HepG2 (cell line): ENCODE data around the gene MGAT4D. TPM values are rescaled to one million over a fixed set of nuclear protein-coding genes. Genes with fewer than 3 reads are reported as not detected.

Source experiments
- ATAC-seq: fragments of 200-7000 bp; cut with Tn5 transposase; 3 replicates; pipeline ENCODE4 v1.9.1; 2020; ENCODE audit warnings: mild to moderate bottlenecking, moderate library complexity
- Bru-seq: library from RNA; stranded (reverse); fragments of 400-500 nt; gene quantifications from one replicate; lab custom pipeline; 2021; lab: Mats Ljungman, UMichigan
- BruChase-seq, 2 experiments: library from RNA; stranded (reverse); fragments of 400-500 nt; gene quantifications; one replicate each; lab custom pipeline; 2021; lab: Mats Ljungman, UMichigan
- BruUV-seq: library from RNA; stranded (reverse); fragments of 400-500 nt; replicated peaks from 2 replicates; lab custom pipeline; 2021; lab: Mats Ljungman, UMichigan
- CTCF ChIA-PET: fragments of 300-600 bp; formaldehyde crosslinking; extraction: SDS; loops from one replicate; lab custom pipeline; 2021; ENCODE audit warnings: low total read pairs, inconsistent platforms, low intra/inter-chr PET ratio; lab: Yijun Ruan, JAX
- POLR2A ChIA-PET: fragments of 350-600 bp; sonication (Branson Sonifier 250); formaldehyde crosslinking; loops from one replicate; lab custom pipeline; 2020; ENCODE audit warnings: antibody characterized with exemption, inconsistent platforms; lab: Yijun Ruan, JAX
- DNase-seq: peaks from one replicate; pipeline ENCODE4 v3.0.0-alpha.2; 2015; ENCODE audit warnings: low spot score
- FAIRE-seq: peaks from 3 replicates; lab custom pipeline; 2011; peaks lifted over from hg19 to GRCh38; lab: Jason Lieb, UNC
- H2AFZ ChIP-seq: one replicate; pipeline ENCODE4 v1.6.1; 2011; ENCODE audit warnings: low read length, inconsistent platforms
- H3K27ac ChIP-seq: fragments of 300-600 bp; 3 replicates; pipeline ENCODE4 v1.8.0; 2011; ENCODE audit warnings: mixed run types, mild to moderate bottlenecking, mixed read lengths, low read length, inconsistent platforms; ENCODE audit not compliant: insufficient read depth; ENCODE audit errors: extremely low read length
- H3K27me3 ChIP-seq, 2 experiments: fragments of 200-600 bp in 1 of 2; 2 replicates in 1 of 2; 3 replicates in 1 of 2; pipeline versions ENCODE4 v1.6.0 to v1.8.0; 2011; ENCODE audit warnings: low read length in 2 of 2, mild to moderate bottlenecking in 2 of 2, moderate library complexity in 2 of 2, inconsistent platforms in 1 of 2; ENCODE audit not compliant: insufficient read depth in 2 of 2, control insufficient read depth in 1 of 2
- H3K36me3 ChIP-seq, 2 experiments: fragments of 200-600 bp in 1 of 2; replicated peaks in 1 of 2; 2 replicates in 1 of 2; 3 replicates in 1 of 2; pipeline versions ENCODE4 v1.5.1 to v1.8.0; 2011; ENCODE audit warnings: low read length in 2 of 2, inconsistent platforms in 1 of 2; ENCODE audit not compliant: insufficient read depth in 2 of 2, control insufficient read depth in 1 of 2
- H3K4me1 ChIP-seq: 2 replicates; pipeline ENCODE4 v1.5.1; 2012; ENCODE audit warnings: low read length, inconsistent platforms; ENCODE audit not compliant: insufficient read depth
- H3K4me2 ChIP-seq: 2 replicates; pipeline ENCODE4 v1.6.0; 2011; ENCODE audit warnings: low read depth, low read length, inconsistent platforms
- H3K4me3 ChIP-seq, 3 experiments: fragments of 200-600 bp in 1 of 3; sonication (generic), shearing (Covaris generic) in 1 of 3; replicated peaks in 1 of 3; 2 replicates each; pipeline ENCODE4 v1.5.1; 2011 to 2016; ENCODE audit warnings: low read length in 3 of 3, inconsistent platforms in 2 of 3, low read depth in 2 of 3, mild to moderate bottlenecking in 2 of 3, control low read depth in 1 of 3, mixed read lengths in 1 of 3; ENCODE audit not compliant: insufficient read depth in 1 of 3
- H3K79me2 ChIP-seq: one replicate; pipeline ENCODE4 v1.6.1; 2011; ENCODE audit warnings: low read length, inconsistent platforms; ENCODE audit not compliant: insufficient read depth
- H3K9ac ChIP-seq: 2 replicates; pipeline ENCODE4 v1.6.0; 2011; ENCODE audit warnings: mild to moderate bottlenecking, low read depth, low read length, inconsistent platforms; ENCODE audit not compliant: insufficient read depth
- H3K9me3 ChIP-seq: 2 replicates; pipeline ENCODE4 v1.5.1; 2012; ENCODE audit warnings: mild to moderate bottlenecking, low read length
- H4K20me1 ChIP-seq: 2 replicates; pipeline ENCODE4 v1.6.0; 2011; ENCODE audit warnings: inconsistent platforms, mild to moderate bottlenecking, low read length, moderate library complexity; ENCODE audit not compliant: insufficient read depth
- EZH2 ChIP-seq: conservative IDR thresholded peaks from 2 replicates; pipeline ENCODE4 v1.6.1; 2012; ENCODE audit warnings: mild to moderate bottlenecking, low read depth, low read length, moderate library complexity
- PAXIP1 ChIP-seq: sonication (generic); formaldehyde crosslinking; conservative IDR thresholded peaks from 2 replicates; pipeline ENCODE4 v1.4.0; 2020; ENCODE audit warnings: mild to moderate bottlenecking, missing genetic modification reagents, moderate library complexity
- WGBS: methylation state at CpG from one replicate; pipeline ENCODE4 v1.1.6; 2017; ENCODE audit warnings: low lambda C conversion rate; 5-methylcytosine and 5-hydroxymethylcytosine counted together
- in situ Hi-C: cut with HindIII; loops from 2 replicates; pipeline ENCODE4 v1.10.0; 2017; ENCODE audit warnings: low pct_unique_long_range_greater_than_20kb; ENCODE audit not compliant: extremely low pct_ligation_motif_present
- intact Hi-C: fragments of 100-400 bp; cut with micrococcal nuclease; formaldehyde crosslinking; loops from one replicate; pipeline ENCODE4 v1.10.0; 2022; ENCODE audit not compliant: unreplicated experiment
- long read RNA-seq, 2 experiments: library from RNA in 1 of 2; library from polyadenylated mRNA in 1 of 2; stranded (forward) in 1 of 2; unstranded in 1 of 2; transcript quantifications; one replicate each; pipeline ENCODE4 v2.0.0, GENCODE V29; 2019 to 2022
- polyA minus RNA-seq, 3 experiments: library from RNA; depleted of rRNA, polyadenylated mRNA; stranded (reverse); fragments of >200 nt; gene quantifications; 2 replicates each; pipeline ENCODE4 v1.2.3, GENCODE V29; 2011; ENCODE audit warnings: low replicate concordance in 1 of 3
- polyA plus RNA-seq, 8 experiments: library from polyadenylated mRNA; depleted of rRNA in 3 of 8; stranded (reverse) in 7 of 8; unstranded in 1 of 8; fragments of >200 nt; fragmentation: Illumina TruSeq in 4 of 8; extraction: Trizol in 4 of 8; gene quantifications; 2 replicates each; pipeline versions ENCODE4 v1.2.1 to v1.2.3, GENCODE V29; 2011 to 2016; ENCODE audit warnings: low read depth in 4 of 8, missing spikeins in 1 of 8, mixed read lengths in 1 of 8; ENCODE audit not compliant: insufficient read depth in 1 of 8
- total RNA-seq, 5 experiments: library from RNA; depleted of rRNA; stranded (reverse); fragments of >200 nt; fragmentation: Illumina TruSeq; extraction: Trizol; gene quantifications; 2 replicates each; pipeline ENCODE4 v1.2.3, GENCODE V29; 2016; ENCODE audit warnings: low read depth in 1 of 5

Gene MGAT4D
- total RNA-seq (2016; rRNA removed; fragmentation: Illumina TruSeq; extraction: Trizol) (not detected in 2 replicates), polyA plus RNA-seq (2011; rRNA removed) (not detected in 2 replicates), polyA minus RNA-seq (2011; rRNA and poly(A)+ RNA removed; ENCODE audit: low replicate concordance) (not detected in 2 replicates), Bru-seq, nascent RNA (percentile 4 among the genes with signal in this experiment), BruChase-seq, experiment 1, labeled RNA remaining after a 6-hour chase (percentile 6 among the genes with signal in this experiment), BruChase-seq, experiment 2, labeled RNA remaining after a 2-hour chase (percentile 2 among the genes with signal in this experiment)
- not detected in 2 replicates for total RNA-seq (2016; cell fraction: cytosol; rRNA removed; fragmentation: Illumina TruSeq; extraction: Trizol; ENCODE audit: low read depth)
- total RNA-seq (2016; cell fraction: insoluble cytoplasmic fraction; rRNA removed; fragmentation: Illumina TruSeq; extraction: Trizol), result not detected in 2 replicates
- not detected in 2 replicates for total RNA-seq (2016; cell fraction: membrane; rRNA removed; fragmentation: Illumina TruSeq; extraction: Trizol)
- total RNA-seq (2016; cell fraction: nucleus; rRNA removed; fragmentation: Illumina TruSeq; extraction: Trizol), result not detected in 2 replicates
- polyA plus RNA-seq (2011; cell fraction: cytosol; rRNA removed), result not detected in 2 replicates
- not detected in 2 replicates for polyA plus RNA-seq (2011; cell fraction: nucleus; rRNA removed)
- polyA plus RNA-seq (2012), result not detected in 2 replicates
- polyA plus RNA-seq (2016; cell fraction: cytosol; fragmentation: Illumina TruSeq; extraction: Trizol; ENCODE audit: low read depth), result not detected in 2 replicates
- polyA plus RNA-seq (2016; cell fraction: insoluble cytoplasmic fraction; fragmentation: Illumina TruSeq; extraction: Trizol; ENCODE audit: low read depth), result not detected in 2 replicates
- not detected in 2 replicates for polyA plus RNA-seq (2016; cell fraction: membrane; fragmentation: Illumina TruSeq; extraction: Trizol; ENCODE audit: low read depth)
- not detected in 2 replicates for polyA plus RNA-seq (2016; cell fraction: nucleus; fragmentation: Illumina TruSeq; extraction: Trizol; ENCODE audit: insufficient read depth, low read depth)
- polyA minus RNA-seq (2011; cell fraction: cytosol; rRNA and poly(A)+ RNA removed), result not detected in 2 replicates
- polyA minus RNA-seq (2011; cell fraction: nucleus; rRNA and poly(A)+ RNA removed), result not detected in 2 replicates
- long read RNA-seq, experiment 1, result 0 reads
- long read RNA-seq, experiment 2, result 0 reads

DNA sequence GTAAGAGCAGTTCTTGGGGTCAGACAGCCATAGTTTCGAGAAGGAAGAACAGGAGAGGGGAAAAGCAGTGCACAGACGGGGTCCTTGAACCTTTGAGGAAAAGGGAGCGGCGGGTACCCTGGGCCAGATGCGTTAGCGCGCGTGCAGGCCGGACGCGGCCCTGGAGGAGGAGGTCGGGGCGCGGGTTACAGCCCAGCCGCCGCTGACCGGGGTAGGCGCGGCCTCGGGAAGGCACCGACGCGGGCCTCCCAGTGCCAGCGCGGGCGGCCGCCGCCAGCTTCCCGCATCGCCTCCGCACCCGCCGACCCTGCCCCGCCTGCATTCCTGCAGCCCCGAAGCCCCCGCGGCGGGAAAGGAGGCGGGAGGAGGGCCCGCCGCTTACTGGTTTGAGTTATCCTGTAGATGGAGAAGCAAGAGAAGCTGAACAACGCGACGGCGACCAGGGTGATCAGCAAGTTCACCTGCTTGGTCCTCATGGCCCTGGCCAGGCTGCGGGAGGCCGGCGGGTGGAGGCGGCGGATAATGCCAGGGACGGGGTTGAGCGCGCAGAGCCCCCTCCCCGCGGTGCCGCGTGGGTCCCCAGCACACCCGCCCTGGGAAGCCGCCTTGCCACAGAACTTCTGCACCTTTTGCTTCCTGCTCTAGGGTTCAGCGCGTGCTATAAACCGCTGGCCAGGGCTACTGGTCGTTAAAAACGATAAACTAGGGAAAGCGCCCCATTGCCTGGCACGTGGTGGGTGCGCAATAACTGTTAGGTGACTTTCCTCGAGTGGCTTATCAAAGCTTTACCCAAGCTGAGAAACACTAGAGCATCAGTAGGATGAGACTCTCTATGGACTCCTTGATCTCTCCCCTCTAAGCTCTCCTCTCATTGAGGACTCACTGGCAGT lies at the start of gene MGAT4D:
Gene MGAT4D, minus strand, starts transcription at position 547 of the 890 bp plus-strand sequence. Its CDS starts 71 bp downstream, at position 476.
- Histone ChIP-seq H3K36me3 (no peaks in the 10 kb centered on the region), H3K4me1 (no peaks in the 10 kb centered on the region), H3K4me2 (peak within 1 kb of the TSS; percentile 51), H3K27me3 (peaks cover 3 to 34% of the 10 kb centered on the region in 2 experiments), H3K27ac (no peak within 1 kb of the TSS), H3K79me2 (no peaks in the 10 kb centered on the region), H2AFZ (no peak within 1 kb of the TSS), H4K20me1 (no peaks in the 10 kb centered on the region), H3K9me3 (no peaks in the 10 kb centered on the region), H3K9ac (no peak within 1 kb of the TSS), H3K4me3 (peak within 1 kb of the TSS in 1 of 3 experiments; percentile 48; a peak in 1 of 6 replicates)
- WGBS, result 22% methylated on average over 38 of the region's 68 CpGs
- intact Hi-C loops, result no loop called here
- FAIRE-seq, result no peak
- peak; percentile 93 for ATAC-seq
- ChIA-PET POLR2A (no interaction called here), CTCF (no interaction called here)
- no peak for TF ChIP-seq PAXIP1 (CRISPR knock-in tag)
- peak; percentile 76; the same call in 1 of the 2 replicates for TF ChIP-seq EZH2
- no peak for DNase-seq
- in situ Hi-C loops, result no loop called here
- BruUV-seq, result no TSS peak
